Stimulated activated CD4-positive, alpha-beta T cell treated with anti-CD3 and anti-CD28 coated beads, Interleukin-2, amount 100 ng/mL, for 48 hours (primary cell): ENCODE data around the gene TNFAIP3.
"Not testable (repeated sequence)": the region's sequence is repeated elsewhere in the genome, so short reads cannot be mapped to it uniquely, and the experiment has no call there.

Source experiments
- DNase-seq, 2 donors: peaks; one replicate each; pipeline ENCODE4 v3.0.0-alpha.2; 2020

Gene TNFAIP3

DNA sequence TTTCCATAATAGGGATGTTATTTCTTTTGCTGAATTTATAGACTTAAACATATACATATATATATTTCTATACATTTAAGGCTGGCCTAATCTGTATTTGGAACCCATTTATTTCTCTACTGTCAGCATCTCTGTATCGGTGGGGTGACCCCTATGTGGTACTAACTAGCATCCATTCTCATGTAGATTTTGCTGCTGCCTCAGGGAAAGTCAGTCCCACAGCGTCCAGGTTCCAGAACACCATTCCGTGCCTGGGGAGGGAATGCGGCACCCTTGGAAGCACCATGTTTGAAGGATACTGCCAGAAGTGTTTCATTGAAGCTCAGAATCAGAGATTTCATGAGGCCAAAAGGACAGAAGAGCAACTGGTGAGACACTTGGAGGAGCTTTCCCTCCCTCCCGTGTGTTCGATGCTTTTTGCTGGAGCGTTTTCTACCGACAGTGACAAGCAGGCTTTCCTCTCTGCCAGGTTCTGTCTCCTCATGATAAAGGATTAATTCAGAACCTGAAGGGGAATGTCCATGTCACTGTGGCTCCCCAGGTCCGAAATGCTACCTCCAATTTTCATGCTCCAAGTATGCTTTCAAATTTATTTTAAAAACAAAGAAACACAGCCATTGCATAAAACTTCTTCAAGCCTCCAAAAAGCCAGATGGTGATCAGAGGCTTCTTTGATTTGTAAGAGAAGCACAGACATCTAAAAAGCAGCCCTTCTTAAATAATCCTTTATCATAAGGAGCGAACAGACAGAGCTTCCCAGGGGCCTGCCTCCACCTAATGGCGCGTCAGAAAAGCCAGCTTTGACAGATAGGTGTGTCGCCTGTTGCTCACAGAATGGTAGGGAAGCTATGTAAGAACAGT is 13.1 kb downstream of the TNFAIP3 start:
- DNase-seq: no peak

DNA sequence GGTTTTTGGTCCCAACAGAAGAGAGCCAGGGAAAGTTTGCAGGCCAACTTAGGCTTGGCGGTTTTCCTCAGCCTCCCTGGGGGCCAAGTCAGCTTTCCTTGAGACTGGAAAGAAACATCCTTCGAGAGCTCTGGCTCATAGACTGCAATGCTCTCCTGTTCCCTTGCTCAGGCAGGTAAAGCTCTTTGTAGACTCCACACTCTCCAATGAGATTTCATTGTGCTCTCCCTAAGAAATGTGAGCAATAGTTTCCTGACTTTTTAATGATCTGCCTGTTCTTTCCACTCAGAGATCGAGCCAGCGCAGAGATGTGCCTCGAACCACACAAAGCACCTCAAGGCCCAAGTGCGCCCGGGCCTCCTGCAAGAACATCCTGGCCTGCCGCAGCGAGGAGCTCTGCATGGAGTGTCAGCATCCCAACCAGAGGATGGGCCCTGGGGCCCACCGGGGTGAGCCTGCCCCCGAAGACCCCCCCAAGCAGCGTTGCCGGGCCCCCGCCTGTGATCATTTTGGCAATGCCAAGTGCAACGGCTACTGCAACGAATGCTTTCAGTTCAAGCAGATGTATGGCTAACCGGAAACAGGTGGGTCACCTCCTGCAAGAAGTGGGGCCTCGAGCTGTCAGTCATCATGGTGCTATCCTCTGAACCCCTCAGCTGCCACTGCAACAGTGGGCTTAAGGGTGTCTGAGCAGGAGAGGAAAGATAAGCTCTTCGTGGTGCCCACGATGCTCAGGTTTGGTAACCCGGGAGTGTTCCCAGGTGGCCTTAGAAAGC is 13.9 kb downstream of the TNFAIP3 start:
- no peak for DNase-seq

- no peak for DNase-seq
Measured at GRCh38 chr6:137881522-137881886, 14.4 kb downstream of the TNFAIP3 start.

- DNase-seq: no peak
Measured at GRCh38 chr6:137882225-137882961, 15.3 kb downstream of the TNFAIP3 start.

- DNase-seq: no peak
Measured at GRCh38 chr6:137883400-137884148, 16.5 kb downstream of the TNFAIP3 start.

- DNase-seq: no peak
Measured at GRCh38 chr6:137884149-137884909, 17.3 kb downstream of the TNFAIP3 start.

DNA sequence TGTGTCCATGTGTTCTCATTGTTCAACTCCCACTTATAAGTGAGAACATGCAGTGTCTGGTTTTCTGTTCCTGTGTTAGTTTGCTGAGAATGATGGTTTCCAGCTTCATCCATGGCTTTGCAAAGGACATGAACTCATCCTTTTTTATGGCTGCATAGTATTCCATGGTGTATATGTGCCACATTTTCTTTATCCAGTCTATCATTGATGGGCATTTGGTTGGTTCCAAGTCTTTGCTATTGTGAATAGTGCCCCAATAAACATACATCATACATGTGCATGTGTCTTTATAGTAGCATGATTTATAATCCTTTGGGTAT is 17.8 kb downstream of the TNFAIP3 start:
- DNase-seq: not testable (repeated sequence)

GRCh38 chr6:137886226-137886625 is 19.2 kb downstream of the TNFAIP3 start:
- DNase-seq: not testable (repeated sequence)

DNA sequence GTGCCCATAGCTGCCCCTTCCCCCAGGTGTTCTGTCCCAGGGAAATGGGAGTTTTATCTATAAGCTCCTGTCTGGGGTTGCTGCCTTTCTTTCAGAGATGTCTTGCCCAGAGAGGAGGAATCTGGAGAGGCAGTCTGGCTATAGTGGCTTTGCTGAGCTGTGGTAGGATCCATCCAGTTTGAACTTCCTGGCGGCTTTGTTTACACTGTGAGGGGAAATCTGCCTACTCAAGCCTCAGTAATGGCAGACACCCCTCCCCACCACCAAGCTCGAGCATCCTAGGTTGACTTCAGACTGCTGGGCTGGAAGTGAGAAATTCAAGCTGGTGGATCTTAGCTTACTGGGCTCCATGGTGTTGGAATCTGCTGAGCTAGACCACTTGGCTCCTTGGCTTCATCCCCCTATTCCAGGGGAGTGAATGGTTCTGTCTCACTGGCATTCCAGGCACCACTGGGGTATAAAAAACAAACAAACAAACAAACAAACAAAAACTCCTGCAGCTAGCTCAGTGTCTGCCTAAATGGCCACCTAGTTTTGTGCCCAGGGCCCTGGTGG is 24.0 kb downstream of the TNFAIP3 start:
- no peak for DNase-seq

DNA sequence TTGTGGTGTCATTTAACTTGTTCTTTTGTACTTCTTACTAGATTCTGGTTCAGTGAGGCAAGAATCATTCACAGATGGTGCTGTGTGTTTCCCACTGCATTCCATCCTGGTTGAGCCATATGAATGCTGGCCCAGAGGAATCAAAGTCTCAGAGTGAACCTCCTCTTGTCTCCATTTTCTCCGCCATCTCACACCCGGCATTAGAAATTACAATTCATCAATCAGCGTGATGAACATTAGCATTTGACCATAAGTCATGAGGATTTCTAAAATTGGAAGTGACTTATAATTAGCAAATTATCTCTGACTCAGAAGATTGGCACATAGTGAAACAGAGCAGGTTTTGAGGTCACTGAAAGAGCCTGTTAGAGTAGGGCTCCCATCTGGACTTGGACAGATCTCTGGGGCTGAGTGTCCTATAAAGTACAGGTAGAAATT is 25.2 kb downstream of the TNFAIP3 start:
- no peak for DNase-seq

DNA sequence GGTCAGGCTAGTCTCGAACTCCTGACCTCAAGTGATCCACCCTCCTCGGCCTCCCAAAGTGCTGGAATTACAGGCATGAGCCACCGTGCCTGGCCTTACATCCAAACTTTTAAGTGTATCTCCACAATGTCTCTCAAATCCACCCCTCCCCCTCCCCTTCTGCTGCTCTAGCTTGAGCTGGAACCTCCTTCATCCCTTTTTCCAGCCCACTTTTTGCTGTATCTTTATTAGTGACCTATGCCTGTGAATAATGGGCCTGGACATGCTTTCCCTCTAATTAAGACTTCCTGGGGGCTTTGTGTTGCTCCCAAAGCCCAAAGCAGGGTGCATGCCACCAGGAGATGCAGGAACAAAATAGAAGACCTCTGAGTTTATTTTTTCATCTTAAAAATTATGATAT is 26.1 kb downstream of the TNFAIP3 start:
- DNase-seq: no peak

DNA sequence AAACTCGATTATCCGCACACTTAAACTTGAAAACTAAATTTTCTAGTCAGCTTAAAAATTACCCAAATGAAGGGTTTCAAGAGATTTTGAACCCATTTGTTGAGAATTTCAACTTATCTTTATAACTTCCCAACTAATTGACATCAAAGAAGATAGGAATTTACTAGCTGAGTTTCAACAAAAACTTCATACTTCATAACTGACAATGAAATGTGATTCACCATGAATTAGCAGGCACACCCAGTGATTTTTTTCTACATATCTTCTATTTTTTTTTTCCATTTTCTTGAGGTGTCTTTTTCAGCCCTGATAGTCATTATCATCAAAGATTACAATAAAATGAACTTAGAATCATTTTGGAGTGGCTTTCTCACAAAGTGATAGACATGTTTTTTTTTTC is 26.7 kb downstream of the TNFAIP3 start:
- DNase-seq: no peak

DNA sequence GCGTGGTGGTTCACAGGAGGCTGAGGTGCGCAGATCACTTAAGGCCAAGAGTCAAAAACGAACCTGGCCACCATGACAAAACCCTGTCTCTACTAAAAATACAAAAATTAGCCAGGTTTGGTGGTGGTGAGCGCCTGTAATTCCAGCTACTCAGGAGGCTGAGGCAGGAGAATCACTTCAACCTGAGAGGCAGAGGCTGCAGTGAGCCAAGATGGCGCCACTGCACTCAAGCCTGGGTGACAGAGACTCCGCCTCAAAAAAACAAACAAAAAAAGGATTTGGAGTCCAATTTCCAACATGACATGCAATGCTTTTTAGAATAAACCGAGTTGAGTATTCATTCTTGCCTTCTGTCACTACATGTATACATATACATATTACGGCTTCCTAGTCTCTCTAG is 27.3 kb downstream of the TNFAIP3 start:
- not testable (repeated sequence) for DNase-seq

DNA sequence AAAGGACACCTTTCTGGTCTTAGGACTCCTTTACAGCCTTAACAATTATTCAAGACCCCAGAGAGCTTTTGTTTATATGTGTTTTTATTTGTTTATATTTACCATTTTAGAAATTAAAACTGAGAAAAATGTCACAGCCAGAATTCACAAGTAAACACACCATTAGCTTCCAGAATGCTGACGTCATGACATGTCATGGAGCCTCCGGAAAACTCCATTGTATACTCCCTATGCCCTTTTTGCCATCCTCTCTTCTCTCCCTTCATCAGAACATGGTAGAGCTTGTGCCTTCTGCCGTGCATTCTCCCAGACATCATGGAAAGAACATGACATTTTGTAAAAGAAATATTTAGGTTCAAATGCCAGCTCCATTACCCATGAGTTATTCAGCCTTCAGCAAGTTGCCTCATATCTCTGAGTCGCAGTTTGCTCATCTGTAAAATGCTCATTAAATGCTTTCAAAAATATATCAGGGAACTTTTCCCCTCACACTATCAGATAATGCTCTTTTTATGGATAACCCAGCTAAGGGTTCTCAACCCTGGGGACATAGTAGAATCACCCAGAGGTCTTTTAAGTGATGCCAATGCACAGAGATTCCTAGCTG is 27.8 kb downstream of the TNFAIP3 start:
- DNase-seq: no peak

DNA sequence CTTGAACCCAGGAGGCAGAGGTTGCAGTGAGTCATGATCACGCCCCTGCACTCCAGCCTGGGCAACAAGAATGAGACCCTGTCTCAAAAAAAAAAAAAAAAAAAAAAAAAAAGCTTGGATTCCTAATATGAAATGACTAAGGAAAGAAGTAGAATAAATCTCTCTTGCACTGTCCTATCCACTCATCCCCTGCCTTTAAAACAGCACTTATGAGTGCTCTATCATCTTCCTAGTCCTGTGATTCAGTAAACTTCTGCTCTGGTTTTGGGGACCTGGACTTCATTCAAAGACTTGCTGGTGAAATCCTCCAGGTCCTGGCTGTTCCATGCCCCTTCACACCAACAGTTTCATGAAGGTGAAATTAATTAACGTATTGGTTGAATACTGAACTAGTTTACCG is 29.6 kb downstream of the TNFAIP3 start:
- DNase-seq: no peak

DNA sequence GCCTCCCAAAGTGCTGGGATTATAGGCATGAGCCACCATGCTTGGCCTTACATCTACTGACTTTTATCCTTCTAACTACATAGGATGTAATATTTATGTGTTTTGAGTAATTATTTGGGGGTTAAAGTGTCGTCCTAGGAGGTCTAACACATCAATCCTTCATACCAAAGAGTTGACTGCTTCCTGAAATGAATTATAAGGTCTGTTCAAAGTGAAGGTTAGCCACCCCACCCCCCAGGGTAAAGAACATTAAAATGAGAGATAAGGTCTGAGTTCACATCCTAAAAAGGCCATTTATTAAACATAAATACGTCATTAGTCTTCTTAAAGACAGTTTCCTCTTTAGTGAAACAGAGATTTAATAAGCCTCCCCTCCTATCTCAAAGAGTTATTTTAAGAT is 33.8 kb downstream of the TNFAIP3 start:
- DNase-seq: no peak

DNA sequence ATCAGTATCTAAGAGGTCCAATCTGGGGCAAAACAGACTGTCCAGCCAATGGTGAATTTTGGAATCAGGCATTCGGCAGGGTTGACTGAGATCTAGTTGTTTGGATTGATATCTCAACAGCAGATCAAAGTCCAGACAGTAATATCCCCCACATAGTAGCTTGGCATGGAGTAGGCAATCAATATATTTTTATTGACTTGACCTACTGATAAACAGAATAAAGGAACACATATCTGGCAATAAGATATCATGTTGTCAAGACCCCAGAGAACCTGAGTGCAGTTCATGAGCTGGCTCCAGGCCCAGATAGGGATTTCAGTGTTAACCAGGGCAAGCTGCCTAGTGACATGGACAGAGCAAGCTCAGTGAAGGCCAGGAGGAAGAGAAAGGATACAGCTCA is 34.4 kb downstream of the TNFAIP3 start:
- DNase-seq: no peak

DNA sequence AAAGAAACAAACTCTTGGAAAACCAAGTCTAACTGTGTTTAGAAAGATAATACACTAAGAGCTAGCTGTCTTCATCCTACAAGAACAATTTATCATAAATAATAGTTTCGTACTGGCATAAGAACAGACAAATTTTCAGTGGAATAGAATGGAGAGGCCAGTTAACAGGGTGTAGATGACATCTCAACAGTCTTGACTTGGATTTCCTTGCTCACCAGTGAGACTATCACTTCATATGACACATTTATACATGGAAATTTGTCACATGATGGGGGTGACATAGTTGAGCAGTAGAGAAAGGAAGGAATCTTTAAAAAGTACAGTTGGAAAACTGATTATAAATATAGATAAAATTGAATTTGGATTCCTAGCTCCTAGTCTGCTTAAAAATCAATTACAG is 35.6 kb downstream of the TNFAIP3 start:
- DNase-seq: no peak

DNA sequence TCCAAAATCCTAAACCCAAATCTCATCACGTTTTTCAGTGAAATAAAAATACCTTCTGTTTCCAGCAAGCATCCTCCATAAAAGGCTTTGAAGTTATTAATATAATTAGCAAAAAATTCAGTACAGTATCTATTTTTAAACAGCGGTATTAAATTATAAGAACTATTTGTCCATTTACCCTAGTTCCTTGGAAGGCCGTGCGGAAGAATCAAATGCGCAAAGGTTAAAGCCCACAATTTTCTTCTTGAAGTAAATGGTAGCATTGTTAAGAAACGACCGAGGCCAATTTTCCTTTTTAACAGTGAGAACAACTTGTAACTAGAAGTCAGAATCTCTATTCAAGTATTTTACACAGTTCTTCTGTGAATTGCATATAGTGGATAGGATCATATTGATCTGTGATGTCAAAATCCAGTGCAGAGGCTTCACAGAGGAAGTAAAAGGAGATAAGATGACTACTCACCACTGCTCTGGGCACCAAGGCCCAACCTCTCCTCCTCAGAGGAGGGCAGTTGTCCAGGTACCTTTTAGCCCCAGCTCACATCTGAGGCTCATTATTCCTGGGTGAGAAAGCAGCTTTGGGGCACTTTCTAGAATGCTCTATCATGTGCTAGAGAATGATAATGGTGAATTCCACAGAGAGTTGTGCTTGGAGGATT is 36.3 kb downstream of the TNFAIP3 start:
- no peak for DNase-seq

- no peak for DNase-seq
Measured at GRCh38 chr6:137903933-137904821, 37.1 kb downstream of the TNFAIP3 start.
